HG03175 (cell line): ENCODE measurements around the gene CSNK1D.
"Not testable (repeated sequence)": the region's sequence is repeated elsewhere in the genome, so short reads cannot be mapped to it uniquely, and the experiment has no call there.

ENCODE experiments used
- ATAC-seq: cut with Tn5 transposase; IDR thresholded peaks from one replicate; pipeline ENCODE4 v1.9.1; 2021; ENCODE audit warnings: mild to moderate bottlenecking, moderate library complexity; ENCODE audit not compliant: unreplicated experiment

The CSNK1D gene

DNA sequence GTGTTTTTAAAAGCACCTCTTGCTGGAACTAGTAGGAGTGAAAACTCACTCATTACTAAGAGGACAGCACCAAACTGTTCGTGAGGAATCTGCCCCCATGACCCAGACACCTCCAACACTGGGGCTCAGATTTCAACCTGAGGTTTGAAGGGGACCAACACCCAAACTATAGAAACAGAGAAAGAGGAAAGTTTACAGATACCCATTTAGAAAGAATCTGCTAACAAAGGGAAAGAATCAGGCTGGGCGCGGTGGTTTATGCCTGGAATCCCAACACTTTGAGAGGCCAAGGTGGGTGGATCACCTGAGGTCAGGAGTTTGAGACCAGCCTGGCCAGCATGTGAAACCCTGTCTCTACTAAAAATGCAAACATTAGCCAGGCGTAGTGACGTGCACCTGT is 3.4 kb upstream of the CSNK1D start:
- no peak for ATAC-seq

DNA sequence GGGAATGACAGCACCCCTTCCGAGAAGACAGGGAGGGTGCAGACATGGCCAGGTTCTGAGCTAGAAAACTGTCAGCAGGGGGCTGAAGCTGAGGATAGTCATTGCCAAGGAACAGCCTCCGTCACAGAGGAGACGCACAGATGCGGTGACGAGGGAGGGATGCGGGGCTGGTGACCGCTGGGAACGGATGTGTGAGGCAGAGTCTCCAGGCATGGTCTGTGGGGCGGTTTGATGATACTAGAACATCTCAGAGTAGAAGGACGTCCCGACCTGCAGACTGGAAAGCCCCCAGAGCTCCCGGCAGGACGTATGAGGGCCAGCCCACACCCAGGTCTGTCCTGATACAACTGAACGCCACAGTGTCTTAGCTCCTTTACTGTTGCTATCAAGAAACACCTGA is 1.8 kb upstream of the CSNK1D start:
- no peak for ATAC-seq

- ATAC-seq: no peak
Measured at GRCh38 chr17:82274134-82275020, 877 bp upstream of the CSNK1D start.

GRCh38 chr17:82272495-82273326 is 789 bp downstream of the CSNK1D start:
- no peak for ATAC-seq

DNA sequence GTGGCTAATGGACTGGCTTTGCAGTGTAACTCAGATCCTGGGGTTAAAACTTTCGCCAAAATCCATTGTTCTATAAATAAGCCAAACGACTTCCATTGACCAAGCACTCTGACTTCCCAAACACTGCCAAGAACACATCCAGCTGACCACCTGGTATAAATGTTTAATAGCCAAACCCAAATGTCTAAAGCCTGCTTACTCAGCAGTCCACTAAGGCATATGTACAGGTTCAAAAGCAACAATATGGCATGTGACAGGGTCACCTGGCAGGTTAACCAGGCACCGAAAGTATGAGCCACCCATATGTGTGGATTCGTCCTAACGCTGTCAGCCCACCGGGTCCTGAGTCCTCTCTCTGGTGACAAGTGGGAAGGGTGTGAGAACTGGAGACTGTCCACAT is 2.1 kb downstream of the CSNK1D start:
- ATAC-seq: no peak

DNA sequence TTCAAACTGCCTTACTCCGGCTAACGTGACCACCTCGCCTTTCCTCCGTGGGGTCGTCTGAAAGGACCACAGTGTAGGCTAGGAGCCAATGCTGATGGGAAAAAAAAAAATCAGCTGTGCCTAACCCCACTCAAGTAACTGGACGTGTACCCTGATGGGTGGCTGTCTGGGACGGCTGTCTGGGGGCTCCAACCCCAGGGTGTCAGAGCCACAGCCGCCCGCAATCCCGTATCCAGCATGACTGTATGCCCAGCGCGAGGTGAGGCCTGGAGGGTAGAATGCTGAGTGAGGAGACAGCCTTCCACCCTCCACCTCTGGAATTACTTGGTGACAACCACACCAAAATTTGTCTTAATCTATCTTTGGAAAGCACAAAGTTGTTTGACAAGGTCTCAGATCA is 2.8 kb downstream of the CSNK1D start:
- no peak for ATAC-seq

DNA sequence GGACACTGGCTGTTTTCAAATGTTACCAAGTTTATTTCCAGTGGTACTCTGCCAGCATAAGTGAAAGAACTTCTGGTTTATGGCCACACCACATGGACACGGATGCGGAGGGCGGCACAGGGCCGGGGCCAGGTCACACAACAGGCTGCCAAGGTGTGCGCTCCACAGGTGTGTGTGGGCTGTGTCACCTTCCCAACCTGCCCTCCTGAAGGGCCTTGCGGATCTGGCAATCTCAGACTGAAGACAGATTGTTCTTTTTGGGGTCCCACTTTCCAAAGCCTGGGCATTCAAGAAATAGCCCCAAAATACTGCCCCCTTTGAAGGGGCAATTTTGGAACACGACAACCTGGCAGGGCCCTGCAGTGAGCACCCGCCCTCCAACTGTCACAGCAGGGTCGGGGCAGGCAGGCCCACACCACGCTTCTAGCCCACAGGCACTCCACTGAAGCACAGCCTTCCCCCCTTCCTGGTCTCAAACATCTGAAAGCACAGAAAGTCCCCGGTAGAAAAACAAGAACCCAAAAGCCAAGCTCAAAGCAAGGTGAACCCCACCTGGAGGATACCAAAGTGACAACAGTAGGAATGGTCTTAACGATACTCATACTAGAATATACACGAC is 3.5 kb downstream of the CSNK1D start:
- no peak for ATAC-seq

DNA sequence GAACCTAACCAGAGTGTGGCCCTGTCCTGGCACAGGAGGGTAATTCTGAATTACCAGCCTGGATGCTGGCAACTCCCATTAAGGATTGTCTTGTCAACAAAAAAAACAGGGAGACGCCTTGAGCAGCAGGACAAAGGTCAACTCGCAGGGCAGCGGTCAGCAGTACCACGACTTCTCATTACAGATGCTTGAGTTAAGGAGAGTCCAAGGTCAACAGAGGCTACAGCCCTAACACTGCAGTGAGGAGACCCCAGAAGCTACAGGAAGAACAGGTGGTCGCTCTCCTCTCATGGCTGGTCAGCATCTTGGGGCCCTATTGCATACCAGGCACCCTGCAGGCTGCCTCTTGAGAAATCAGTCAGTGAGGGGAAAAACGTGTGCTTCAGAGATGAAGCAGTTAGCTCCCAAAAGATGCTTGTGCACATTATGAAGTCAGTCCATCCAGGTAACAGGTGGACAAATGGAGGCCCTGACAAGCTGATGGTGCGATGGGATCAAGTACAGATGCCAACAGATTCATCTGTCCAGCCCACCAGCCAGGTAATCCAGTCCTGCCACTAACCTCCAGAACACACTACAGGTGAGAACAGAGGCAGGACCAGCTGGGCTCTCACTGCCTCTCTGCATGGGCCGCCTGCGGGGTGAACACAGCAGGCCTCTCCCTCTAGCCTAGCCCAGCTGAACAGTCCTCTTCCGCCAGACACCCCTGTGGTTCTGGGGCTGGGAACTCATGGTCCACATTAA is 4.2 kb downstream of the CSNK1D start:
- no peak for ATAC-seq

- no peak for ATAC-seq
Measured at GRCh38 chr17:82267575-82268379, 5.7 kb downstream of the CSNK1D start.

GRCh38 chr17:82266142-82266541 is 7.4 kb downstream of the CSNK1D start:
- no peak for ATAC-seq

DNA sequence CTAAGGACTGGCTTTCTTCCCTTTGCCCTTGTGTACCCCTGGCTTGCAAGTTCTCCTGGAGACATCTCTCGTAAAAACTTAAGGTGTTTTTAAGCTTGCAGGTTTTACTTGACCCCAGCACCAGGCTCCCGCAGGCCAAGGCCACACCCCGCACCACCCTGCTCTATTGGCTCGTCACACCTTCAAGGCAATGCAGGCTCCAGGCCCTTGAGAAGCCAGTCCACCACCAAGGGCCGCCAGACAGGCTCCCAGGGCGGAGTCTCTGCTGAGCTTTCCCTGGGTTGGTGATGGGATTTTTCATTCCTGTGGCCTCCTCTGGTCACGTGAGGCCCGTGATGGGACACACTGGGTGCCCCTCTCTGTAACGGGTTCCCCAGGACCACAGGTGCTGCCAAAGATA is 9.9 kb downstream of the CSNK1D start:
- no peak for ATAC-seq

- ATAC-seq: no peak
Measured at GRCh38 chr17:82262344-82262743, 11.2 kb downstream of the CSNK1D start.

DNA sequence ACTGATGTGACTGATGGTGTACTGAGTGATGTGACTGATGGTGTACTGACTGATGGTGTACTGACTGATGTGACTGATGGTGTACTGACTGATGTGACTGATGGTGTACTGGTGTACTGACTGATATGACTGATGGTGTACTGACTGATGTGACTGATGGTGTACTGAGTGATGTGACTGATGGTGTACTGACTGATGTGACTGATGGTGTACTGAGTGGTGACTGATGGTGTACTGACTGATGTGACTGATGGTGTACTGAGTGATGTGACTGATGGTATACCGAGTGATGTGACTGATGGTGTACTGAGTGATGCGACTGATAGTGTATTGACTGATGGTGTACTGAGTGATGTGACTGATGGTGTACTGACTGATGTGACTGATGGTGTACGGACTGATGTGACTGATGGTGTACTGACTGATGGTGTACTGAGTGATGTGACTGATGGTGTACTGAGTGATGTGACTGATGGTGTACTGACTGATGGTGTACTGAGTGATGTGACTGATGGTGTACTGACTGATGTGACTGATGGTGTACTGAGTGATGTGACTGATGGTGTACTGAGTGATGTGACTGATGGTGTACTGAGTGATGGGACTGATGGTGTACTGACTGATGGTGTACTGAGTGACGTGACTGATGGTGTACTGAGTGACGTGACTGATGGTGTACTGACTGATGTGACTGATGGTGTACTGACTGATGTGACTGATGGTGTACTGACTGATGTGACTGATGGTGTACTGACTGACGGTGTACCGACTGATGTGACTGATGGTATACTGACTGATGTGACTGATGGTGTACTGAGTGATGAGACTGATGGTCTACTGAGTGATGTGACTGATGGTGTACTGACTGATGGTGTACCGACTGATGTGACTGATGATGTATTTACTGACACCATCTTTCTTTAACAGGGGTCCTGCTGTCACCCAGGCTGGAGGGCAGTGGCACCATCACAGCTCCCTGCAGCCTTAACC is 13.2 kb downstream of the CSNK1D start:
- ATAC-seq: not testable (repeated sequence)

DNA sequence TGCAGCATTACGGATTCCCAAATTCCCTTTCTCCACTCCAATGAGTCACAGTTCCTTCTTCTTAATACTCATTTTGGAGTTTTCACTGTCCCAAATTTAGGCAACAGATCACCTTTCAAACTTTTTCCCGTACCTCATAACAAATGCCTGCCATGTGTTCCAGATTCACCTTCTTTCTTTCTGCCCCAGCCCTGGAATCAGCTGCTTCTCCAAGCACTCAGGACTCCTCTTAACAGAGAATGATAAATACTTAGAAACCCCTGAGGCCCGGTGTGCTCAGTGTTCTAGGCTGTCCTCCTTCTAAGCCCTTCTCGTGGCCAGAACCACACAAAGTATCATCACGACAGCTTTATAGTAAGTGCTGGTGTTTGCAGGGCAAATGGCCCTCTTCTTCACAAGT is 14.9 kb downstream of the CSNK1D start:
- ATAC-seq: no peak

DNA sequence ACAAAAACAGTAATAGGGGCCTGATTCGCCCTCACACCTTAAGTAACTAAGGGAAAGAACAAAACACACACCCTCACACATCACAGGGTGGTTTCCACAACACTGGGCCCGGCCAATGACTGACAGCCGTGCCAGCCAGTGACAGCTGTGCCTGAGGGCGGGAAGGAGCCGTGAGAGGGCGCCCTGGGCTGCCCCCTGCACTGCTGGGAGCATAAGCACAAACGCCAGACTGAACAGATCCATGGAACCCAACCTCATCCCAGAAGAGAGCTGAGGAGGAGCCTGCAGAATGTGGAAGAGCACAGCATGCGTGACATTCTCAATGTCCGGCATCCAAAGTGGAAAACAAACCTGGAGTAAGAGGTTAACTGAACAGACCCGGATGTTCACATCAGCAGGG is 16.0 kb downstream of the CSNK1D start:
- ATAC-seq: no peak

DNA sequence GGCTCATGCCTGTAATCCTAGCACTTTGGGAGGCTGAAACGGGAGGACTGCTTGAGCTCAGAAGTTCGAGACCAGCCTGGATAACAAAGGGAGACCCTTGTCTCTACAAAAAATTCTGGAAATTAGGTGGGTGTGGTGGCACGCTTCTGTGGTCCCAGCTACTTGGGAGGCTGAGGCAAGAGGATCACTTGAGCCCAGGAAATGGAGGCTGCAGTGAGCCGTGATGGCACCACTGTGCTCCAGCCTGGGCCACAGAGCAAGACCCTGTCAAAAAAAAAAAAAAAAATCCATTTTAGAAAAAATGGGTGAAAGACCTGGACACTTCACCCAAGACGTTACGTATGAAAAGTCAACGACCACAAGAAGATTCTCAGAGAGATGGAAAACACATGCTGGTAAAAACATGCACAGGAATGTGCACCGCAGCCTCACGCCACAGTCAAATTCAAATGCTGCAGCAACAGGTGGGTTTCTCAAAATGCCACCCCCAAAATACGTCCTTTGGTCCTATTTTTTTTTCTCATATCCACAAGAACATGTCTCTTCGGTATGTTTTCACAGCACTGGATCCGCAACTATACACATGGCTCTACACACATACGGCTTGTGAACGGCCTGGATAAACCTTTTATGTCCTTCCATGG is 17.1 kb downstream of the CSNK1D start:
- ATAC-seq: no peak

GRCh38 chr17:82255402-82255972 is 18.0 kb downstream of the CSNK1D start:
- no peak for ATAC-seq

DNA sequence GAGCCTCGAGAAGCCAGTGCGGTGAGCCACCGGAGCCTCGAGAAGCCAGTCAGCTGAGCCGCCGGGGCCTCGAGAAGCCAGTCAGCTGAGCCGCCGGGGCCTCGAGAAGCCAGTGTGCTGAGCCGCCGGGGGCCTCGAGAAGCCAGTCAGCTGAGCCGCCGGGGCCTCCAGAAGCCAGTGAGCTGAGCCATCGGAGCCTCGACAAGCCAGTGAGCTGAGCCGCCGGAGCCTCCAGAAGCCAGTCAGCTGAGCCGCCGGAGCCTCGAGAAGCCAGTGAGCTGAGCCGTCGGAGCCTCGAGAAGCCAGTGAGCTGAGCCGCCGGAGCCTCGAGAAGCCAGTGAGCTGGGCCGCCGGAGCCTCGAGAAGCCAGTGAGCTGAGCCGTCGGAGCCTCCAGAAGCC is 18.8 kb downstream of the CSNK1D start:
- ATAC-seq: not testable (repeated sequence)
